CD4-positive, alpha-beta T cell treated with Interleukin-10 for 1 hour (primary cell): ENCODE results near the gene PRPF39.
"Not testable (repeated sequence)": the region's sequence is repeated elsewhere in the genome, so short reads cannot be mapped to it uniquely, and the experiment has no call there.

ENCODE experiments used
- DNase-seq: peaks from one replicate; pipeline ENCODE4 v3.0.0-alpha.2; 2020

The PRPF39 gene

DNA sequence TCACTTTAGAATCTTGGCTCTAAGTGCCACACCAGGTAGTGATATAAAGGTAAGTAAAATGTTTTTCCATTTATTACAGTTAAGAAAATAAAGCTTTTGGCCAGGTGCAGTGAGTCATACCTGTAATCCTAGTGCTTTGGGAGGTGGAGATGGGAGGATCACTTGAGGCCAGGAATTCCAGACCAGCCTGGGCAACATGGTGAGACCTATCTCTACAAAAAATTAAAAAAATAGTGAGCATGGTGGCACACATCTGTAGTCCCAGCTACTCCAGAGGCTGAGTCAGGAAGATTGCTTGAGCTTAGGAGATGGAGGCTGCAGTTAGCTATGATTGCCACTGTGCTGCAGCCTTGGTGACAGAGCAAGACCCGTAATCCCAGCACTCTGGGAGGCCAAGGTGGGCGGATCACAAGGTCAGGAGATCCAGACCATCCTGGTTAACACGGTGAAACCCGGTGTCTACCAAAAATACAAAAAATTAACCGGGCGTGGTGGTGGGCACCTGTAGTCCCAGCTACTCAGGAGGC, 56.8 kb downstream of the PRPF39 start:
- no peak for DNase-seq

DNA sequence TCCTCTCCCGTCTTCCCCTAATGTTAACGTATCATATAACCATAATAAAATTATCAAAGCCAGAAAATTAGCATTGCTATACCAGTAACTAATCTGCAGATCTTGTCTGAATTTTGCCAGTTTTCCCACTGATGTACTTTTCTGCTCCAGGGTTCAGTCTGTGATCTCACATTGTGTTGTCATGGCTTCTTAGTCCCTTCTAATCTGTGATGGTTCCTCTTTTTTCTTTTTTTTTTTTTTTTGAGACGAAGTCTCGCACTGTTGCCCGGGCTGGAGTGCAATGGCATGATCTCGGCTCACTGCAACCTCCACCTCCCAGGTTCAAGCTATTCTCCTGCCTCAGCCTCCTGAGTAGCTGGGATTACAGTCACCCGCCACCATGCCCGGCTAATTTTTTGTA, 58.2 kb downstream of the PRPF39 start:
- not testable (repeated sequence) for DNase-seq

DNA sequence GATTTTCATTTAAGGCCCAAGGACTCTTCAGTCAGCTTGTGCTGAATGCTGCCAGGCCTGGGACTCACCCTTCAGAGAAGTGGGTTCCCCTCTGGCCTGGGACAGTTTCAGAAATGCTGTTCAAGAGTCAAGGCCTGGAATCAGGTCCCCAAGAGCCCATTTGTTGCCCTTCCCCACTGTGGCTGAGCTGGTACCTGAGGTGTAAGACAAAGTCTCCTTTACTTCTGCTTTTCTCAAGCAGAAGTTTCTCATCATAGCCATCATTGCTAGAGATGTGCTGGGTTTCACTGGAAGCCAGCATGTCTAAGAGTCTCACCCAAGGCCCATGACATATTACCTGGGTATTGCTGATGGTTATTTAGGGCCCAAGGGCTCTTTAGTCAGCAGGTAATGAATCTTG, 60.7 kb downstream of the PRPF39 start:
- no peak for DNase-seq

DNA sequence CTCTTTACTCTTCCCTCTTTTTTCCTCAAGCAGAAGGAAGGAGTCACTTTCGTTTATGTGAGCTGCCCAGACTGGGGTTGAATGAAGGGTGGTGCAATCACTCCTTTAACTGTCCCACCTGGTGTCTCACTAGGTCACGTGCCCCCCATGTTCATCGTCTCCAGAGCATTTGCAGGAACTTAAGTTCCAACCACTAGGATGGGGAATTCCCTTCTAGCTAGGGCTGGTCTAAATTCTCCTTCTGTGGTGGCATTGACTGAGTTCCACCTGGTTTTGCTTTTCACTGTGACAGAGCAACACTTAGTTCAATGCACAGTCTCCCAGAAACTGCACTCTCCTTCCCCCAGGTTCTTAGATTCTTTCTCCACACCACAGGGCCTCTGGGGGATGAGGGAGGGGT, 61.3 kb downstream of the PRPF39 start:
- no peak for DNase-seq

DNA sequence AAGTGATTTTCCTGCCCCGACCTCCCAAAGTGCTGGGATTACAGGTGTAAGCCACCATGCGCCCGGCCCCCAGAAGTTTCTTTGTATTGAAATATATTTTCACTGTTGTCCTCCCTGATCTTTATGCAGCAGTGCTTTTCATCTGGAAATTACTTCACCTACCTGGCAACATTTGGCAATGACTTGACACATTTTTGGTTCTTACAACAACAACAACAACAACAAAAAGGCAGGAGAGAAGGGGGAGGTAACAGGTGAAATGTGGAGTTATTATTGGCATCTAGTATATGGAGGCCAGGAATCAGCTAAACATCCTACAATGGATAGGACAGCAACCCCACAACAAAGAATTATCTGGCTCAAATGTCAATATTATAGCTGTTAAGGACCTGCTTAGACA, 65.7 kb downstream of the PRPF39 start:
- no peak for DNase-seq

DNA sequence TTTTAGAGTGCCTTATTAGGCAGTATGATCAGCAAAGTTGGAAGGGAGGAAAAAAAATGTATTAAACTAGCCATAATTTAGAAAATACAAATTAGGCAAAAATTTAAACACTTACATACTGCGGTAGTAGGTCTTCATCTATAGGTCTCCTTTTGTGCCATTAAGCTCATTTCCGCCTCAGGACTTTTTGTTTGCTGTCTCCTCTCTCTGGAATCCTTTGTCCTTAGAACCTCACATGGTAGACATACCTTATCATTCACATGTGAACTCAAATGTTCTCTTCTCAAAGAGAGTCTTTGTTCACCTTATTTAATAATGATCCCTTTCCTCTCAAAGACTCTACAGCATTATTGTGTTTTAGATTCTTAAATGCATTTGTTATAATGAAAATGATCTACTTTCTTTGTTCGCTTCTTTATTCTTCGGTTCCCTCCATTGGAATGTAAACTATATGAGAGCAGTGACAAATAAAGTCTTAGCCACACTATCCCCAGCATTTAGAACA, 66.5 kb downstream of the PRPF39 start:
- no peak for DNase-seq

DNA sequence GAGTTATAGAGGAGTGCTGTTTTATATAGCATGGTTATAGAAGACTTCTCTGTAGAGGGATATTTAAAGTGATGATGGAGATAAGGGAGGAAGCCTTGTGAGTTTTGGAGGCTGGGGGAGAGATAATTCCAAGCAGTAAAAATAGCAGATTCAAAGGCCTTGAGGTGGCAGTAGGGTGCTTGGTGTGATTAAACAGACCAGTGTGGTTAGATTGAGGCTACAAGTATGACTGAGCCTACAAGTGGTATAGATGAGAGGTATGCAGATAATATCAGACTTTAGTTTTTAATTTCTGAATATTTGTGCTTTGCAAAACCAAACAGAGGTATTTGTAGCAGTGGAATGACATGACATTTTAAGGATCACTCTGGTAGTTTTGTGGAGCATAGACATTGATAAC, 72.2 kb downstream of the PRPF39 start:
- DNase-seq, result no peak
